HG03175 (cell line): ENCODE measurements around the gene STAB1.

ENCODE experiments used
- ATAC-seq: cut with Tn5 transposase; IDR thresholded peaks from one replicate; pipeline ENCODE4 v1.9.1; 2021; ENCODE audit warnings: mild to moderate bottlenecking, moderate library complexity; ENCODE audit not compliant: unreplicated experiment

Gene STAB1

GRCh38 chr3:52503788-52504424, 8.8 kb downstream of the STAB1 start:
- ATAC-seq, result no peak

- ATAC-seq, result no peak
These were observed 9.8 kb downstream of the STAB1 start for GRCh38 chr3:52504977-52505376.

- no peak for ATAC-seq
These were observed 11.3 kb downstream of the STAB1 start for GRCh38 chr3:52506266-52506966.

GRCh38 chr3:52507359-52507758, 12.2 kb downstream of the STAB1 start:
- ATAC-seq, result no peak

- ATAC-seq, result no peak
These were observed 14.7 kb downstream of the STAB1 start for GRCh38 chr3:52509753-52510328.

GRCh38 chr3:52511509-52511908, 16.4 kb downstream of the STAB1 start:
- ATAC-seq, result no peak

- no peak for ATAC-seq
These were observed 17.0 kb downstream of the STAB1 start for GRCh38 chr3:52512105-52512504.

GRCh38 chr3:52512727-52513126, 17.6 kb downstream of the STAB1 start:
- ATAC-seq, result no peak

GRCh38 chr3:52513281-52513680, 18.1 kb downstream of the STAB1 start:
- no peak for ATAC-seq

- ATAC-seq, result no peak
These were observed 19.4 kb downstream of the STAB1 start for GRCh38 chr3:52514576-52514975.

GRCh38 chr3:52515192-52515591, 20.1 kb downstream of the STAB1 start:
- ATAC-seq, result no peak

GRCh38 chr3:52516509-52517195, 21.5 kb downstream of the STAB1 start:
- no peak for ATAC-seq

- ATAC-seq, result no peak
These were observed 22.9 kb downstream of the STAB1 start for GRCh38 chr3:52517796-52518722.

- no peak for ATAC-seq
These were observed 23.7 kb downstream of the STAB1 start for GRCh38 chr3:52518723-52519444.

GRCh38 chr3:52519445-52520140, 24.5 kb downstream of the STAB1 start:
- ATAC-seq, result no peak

GRCh38 chr3:52520141-52520667, 25.1 kb downstream of the STAB1 start:
- no peak for ATAC-seq

- no peak for ATAC-seq
These were observed 25.8 kb downstream of the STAB1 start for GRCh38 chr3:52520716-52521487.

GRCh38 chr3:52521488-52521824, 26.3 kb downstream of the STAB1 start:
- no peak for ATAC-seq
